Measurements from ENCODE around the gene OPN1MW.

- TF ChIP-seq CTCF (IDR thresholded peaks at IDR 0.05) (no peak), POLR2A (IDR thresholded peaks at IDR 0.05) (no peak)
These were observed 46.8 kb upstream of the OPN1MW start for GRCh38 chrX:154135458-154136229.

Measured in esophagus squamous epithelium (tissue), 4 donors.